ENCODE data around the gene FAM47C.
"Not testable (repeated sequence)": the region's sequence is repeated elsewhere in the genome, so short reads cannot be mapped to it uniquely, and the experiment has no call there.

FAM47C gene

GRCh38 chrX:37008182-37008581 lies at the start of gene FAM47C:
Gene FAM47C, plus strand, starts transcription at chrX:37008366. Its CDS starts 45 bp downstream, at chrX:37008411.
- not testable (repeated sequence) for DNase-seq

- no peak for DNase-seq
Measured at GRCh38 chrX:36961590-36961989, 46.6 kb upstream of the FAM47C start.

GRCh38 chrX:36963069-36963808 lies 44.9 kb upstream of the FAM47C start:
- no peak for DNase-seq

- no peak for DNase-seq
Measured at GRCh38 chrX:36963852-36964251, 44.3 kb upstream of the FAM47C start.

DNA sequence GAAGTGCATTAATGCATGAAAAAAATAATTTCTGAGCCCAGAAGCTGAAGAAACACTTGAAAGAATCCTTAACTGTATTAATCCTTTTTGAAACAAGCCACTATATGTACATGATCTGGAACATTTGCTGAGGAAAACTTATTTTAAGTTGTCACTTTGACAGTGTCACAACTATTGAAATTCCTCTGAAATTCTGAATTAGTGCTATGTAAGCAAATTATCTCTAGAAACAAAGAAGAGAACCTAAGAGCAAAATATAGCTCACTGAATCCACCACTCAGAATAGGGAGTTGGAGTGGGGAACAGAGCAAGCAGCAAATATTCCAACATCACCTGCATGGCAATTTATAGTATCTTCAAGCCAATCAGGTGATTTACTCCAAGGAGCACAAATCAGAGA lies 34.6 kb upstream of the FAM47C start:
- no peak for DNase-seq

DNA sequence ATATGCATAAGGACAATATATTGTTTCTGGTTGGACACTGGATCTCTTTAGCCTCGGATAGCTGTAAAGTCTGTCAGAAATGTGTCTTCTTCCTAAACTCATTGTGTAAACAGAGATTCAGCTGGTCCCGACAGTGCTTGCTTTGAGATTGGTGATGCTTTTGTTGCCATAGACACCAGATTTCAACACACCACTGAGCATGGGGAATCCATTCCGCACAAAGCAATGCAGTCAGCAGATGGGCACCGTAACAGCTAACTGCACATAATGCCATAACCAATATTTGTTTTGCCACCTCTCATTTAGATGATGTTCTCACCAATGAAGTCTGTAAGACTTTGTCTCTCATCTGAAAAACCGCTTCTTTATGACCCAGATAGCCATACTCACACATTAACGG lies 33.3 kb upstream of the FAM47C start:
- DNase-seq, result no peak

GRCh38 chrX:36978886-36979285 lies 29.3 kb upstream of the FAM47C start:
- no peak for DNase-seq

DNA sequence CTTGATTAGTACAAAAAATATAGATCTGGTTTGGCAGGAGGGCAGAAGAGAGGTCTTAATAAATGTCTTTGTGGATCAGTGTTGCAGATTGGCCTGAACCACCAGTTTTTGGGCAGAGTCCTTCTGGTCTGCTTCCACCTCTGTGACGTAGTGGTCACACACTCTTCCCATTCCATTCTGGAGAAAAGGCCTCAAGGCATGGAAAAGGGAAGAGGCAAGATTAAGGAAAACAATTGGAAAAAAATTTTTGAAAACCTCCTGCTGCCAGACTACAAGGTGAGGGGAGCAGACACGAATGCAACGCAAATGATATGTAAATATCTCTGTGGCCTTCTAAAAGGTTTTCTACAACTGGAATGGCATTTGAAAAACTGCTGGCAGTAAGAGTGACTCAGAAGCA lies 24.3 kb upstream of the FAM47C start:
- no peak for DNase-seq

DNA sequence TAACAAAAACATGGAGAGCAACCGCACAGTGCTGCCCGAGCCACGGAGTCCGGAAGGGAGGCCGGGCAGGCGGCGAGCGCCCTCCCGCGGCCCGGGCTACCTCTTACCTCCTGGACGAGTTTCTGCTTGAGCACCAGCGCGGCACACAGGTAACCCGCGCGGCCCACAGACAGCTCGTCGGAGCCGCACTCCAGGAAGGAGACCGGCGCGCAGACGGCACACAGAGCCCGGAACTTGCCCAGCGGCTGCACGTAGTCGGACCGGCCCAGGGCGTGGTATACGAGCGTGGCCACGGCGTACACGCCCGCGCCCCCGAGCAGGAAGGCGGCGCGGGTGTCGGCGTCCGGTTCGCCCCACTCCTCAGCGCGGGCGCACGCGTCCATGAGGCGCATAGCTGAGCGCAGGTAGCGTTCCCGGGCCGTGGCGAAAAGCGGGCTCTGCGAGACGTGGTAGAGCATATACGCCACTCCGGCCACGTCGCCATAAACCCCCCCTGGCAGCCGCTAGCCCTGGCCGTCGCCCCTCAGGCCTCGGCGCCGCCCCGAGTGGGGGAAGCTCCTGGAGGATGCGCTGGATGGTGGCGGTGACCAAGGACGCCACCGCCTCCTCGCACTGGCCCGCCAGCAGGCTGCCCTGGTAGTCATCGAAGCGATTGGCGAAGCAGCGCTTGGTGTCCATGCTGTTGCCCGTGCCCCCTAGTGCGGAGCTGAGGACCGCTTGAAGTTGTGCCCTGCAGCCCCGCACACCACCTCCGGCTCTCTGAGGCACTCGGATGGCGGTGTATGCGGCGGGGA lies 22.6 kb upstream of the FAM47C start:
- DNase-seq, result not testable (repeated sequence)

DNA sequence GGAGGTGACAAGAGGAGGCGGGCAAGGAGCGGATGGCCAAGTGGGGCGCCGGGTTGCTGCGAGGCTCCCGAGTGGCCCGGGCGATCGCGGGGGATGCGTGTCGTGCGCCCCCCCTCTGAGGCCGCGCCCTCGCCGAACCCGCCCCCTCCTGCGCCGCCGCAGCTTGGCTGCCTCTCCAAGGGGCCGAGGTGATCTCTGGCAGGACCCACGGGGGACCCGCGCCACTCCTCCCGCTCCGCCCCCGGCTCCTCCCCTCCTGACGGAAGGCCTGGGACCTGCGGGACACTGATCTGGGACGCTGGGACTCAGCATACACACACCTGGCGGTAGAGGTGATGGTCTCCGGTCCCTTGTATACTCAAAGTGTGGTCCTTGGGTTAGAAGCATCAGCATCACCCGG lies 21.9 kb upstream of the FAM47C start:
- DNase-seq, result no peak

GRCh38 chrX:36987212-36987611 lies 21.0 kb upstream of the FAM47C start:
- not testable (repeated sequence) for DNase-seq

DNA sequence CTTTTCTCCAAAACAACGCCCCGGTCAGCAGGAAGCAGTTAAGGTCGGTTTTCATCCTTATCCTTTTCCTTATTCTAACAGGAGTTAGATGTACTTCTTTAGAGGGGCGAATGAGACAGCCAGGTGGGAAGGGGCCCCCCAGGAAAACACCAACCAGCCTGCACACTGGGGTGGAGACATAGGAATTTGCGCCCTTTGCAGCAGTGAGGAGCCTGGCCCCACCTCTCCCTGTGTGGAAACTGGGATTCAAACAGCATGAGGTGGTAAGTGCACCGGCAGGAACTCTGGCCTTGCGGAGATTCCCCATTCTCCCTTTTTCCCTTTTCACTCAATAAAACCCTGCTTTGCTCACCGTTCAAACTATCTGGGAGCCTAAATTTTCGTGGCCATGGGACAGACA lies 8.0 kb upstream of the FAM47C start:
- no peak for DNase-seq

DNA sequence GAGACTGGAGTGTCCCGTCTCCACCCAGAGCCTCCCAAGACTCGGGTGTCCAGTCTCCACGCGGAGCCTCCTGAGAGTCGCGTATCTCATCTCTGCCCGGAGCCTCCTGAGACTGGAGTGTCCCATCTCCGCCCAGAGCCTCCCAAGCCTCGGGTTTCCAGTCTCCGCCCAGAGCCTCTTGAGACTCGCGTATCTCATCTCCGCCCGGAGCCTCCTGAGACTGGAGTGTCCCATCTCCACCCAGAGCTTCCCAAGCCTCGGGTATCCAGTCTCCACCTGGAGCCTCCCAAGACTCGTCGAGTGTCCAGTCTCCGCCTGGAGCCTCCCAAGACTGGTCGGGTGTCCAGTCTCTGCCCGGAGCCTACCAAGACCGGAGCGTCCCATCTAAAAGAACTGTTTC lies 2.3 kb downstream of the FAM47C start:
- no peak for DNase-seq

GRCh38 chrX:37034260-37034659 lies 26.1 kb downstream of the FAM47C start:
- not testable (repeated sequence) for DNase-seq

GRCh38 chrX:37036674-37037220 lies 28.6 kb downstream of the FAM47C start:
- DNase-seq, result not testable (repeated sequence)

- DNase-seq, result not testable (repeated sequence)
Measured at GRCh38 chrX:37038814-37039213, 30.6 kb downstream of the FAM47C start.

DNA sequence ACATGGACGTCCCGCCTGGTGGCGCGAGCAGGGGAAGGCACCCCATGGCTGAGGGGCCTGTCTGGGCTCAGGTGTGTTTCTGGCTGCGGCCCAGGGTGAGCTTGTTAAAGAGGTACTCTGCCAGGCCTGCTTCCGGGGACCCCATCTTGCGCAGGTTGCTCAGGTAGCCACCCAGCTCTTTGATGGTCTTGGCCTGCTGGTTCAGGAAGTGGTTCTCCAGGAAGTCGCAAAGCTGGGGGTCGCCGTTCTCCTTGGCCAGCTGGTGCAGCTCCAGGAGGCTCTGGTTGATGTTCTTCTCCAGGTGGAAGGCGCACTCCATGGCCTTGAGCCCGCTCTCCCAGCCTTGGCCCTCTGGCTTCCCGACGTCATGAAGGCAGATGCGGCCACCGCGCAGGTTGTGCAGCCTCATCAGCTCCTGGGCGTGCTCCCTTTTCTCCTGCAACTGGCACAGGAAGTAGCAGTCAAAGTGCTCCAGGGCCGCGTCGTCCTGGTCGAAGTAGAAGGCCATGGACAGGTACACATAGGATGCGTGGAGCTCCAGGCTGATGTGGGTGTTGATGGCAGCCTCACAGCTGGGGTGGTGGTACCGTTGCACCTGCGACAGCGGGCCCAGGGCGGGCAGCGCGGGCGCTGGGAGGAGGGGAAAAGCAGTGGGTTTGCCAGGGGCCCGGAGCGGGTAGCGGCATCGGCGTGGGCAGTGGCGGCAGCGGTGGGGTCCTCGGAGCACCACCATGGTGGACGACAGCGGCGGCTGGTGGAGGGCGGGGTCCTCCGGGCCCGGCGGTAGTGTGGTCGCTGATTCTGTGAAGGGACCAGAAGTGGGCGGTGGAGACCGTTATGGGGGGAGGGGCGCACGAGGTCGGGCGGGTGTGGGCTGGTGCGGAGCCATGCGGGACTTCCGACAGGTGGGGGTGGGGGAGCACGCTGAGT lies 35.1 kb downstream of the FAM47C start:
- DNase-seq, result not testable (repeated sequence)

DNA sequence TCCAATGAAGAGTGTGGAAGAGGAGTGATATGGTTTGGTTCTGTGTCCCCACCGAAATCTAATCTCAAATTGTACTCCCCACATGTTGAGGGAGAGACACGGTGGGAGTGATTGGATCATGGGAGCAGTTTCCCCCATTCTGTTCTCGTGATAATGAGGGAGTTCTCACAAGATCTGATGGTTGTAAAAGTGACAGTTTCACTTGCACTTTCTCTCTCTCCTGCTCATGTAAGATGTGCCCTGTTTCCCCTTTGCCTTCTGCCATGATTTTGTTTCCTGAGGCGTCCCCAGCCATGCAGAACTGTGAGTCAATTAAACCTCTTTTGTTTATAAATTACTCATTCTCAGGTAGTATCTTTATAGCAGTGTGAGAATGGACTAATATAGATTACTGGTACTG lies 39.6 kb downstream of the FAM47C start:
- no peak for DNase-seq

GRCh38 chrX:37057572-37057971 lies 49.4 kb downstream of the FAM47C start:
- not testable (repeated sequence) for DNase-seq

DNA sequence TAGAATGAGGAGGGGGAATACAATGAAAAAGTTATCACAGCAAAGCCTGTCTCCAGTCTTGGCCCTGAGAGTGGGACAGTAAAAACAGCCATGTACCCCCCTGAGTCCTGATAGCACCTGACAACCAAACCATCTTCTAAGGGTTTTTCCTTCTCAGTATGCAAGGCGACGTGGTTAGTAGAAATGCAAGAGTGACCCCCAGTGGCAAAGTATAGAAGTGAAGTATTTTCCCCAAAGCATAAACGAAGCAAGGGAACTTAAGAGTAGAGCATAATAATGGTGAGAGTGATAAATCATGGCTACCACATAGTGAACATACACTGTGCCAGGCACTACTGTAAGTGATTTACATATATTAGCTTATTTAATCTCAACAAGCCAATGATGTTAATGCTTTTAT lies 52.8 kb downstream of the FAM47C start:
- no peak for DNase-seq
